OCI-LY1 (cell line): ENCODE results near the gene DIAPH1.

Source experiments
- CTCF ChIP-seq: fragments of 200-600 bp; sonication (generic), shearing (Covaris generic); IDR thresholded peaks from 2 replicates; pipeline ENCODE4 v1.5.1; 2017; ENCODE audit warnings: mild to moderate bottlenecking, antibody characterized with exemption, low read length, moderate library complexity, mixed read lengths
- EZH2 ChIP-seq: fragments of 200-600 bp; sonication (generic), shearing (Covaris generic); IDR thresholded peaks from 2 replicates; pipeline ENCODE4 v1.8.0; 2017; ENCODE audit warnings: borderline replicate concordance, mixed run types, mild to moderate bottlenecking, antibody characterized with exemption, low read length, moderate library complexity, mixed read lengths

- TF ChIP-seq CTCF: no peak
- TF ChIP-seq EZH2: no peak
Measured at GRCh38 chr5:141484641-141485311, 134.0 kb downstream of the DIAPH1 start, which contains the start of gene PCDHGC4.
